Epithelial cell of proximal tubule (primary cell): ENCODE measurements around the gene RSPH3. TPM values are rescaled to one million over a fixed set of nuclear protein-coding genes. Genes with fewer than 3 reads are reported as not detected.

ENCODE experiments used
- DNase-seq: peaks from one replicate; pipeline ENCODE4 v3.0.0-alpha.2; 2011; ENCODE audit warnings: low read depth
- H3K4me3 ChIP-seq: 2 replicates; pipeline ENCODE4 v1.5.1; 2011; ENCODE audit warnings: low read depth, mild to moderate bottlenecking, low read length
- CTCF ChIP-seq: conservative IDR thresholded peaks from 2 replicates; pipeline ENCODE4 v1.5.1; 2012; ENCODE audit warnings: low read depth, mild to moderate bottlenecking, low read length
- total RNA-seq: library from RNA; depleted of rRNA; stranded (reverse); fragments of >200 nt; gene quantifications from 2 replicates; pipeline ENCODE4 v1.2.3, GENCODE V29; 2015

Gene RSPH3
- total RNA-seq, 1 donor from 2014 or later = 5.2 TPM

- no peak for TF ChIP-seq CTCF
- no peak for DNase-seq
Observed at GRCh38 chr6:159007510-159007909, 7.5 kb upstream of the RSPH3 start.

GRCh38 chr6:159005436-159005835, 5.4 kb upstream of the RSPH3 start:
- no peak overlapping the region for H3K4me3 ChIP-seq
- DNase-seq = no peak
- no peak for TF ChIP-seq CTCF

More at GRCh38 chr6:159007510-159007909, 7.5 kb upstream of the RSPH3 start:
- H3K4me3 ChIP-seq = no peak overlapping the region

- H3K4me3 ChIP-seq = no peak overlapping the region
- no peak for DNase-seq
Observed at GRCh38 chr6:159004592-159004991, 4.6 kb upstream of the RSPH3 start.

GRCh38 chr6:159002432-159003155, 2.6 kb upstream of the RSPH3 start:
- DNase-seq = no peak
- H3K4me3 ChIP-seq = no peak overlapping the region
- TF ChIP-seq CTCF = no peak

More at GRCh38 chr6:159004592-159004991, 4.6 kb upstream of the RSPH3 start:
- no peak for TF ChIP-seq CTCF

GRCh38 chr6:158999154-158999665, 792 bp downstream of the RSPH3 start:
- no peak for TF ChIP-seq CTCF
- DNase-seq = no peak
- peak overlapping the region; percentile 98 for H3K4me3 ChIP-seq

GRCh38 chr6:158996856-158997255, 3.1 kb downstream of the RSPH3 start:
- DNase-seq = no peak
- no peak for TF ChIP-seq CTCF
- no peak overlapping the region for H3K4me3 ChIP-seq

GRCh38 chr6:158993639-158994038, 6.4 kb downstream of the RSPH3 start:
- no peak for TF ChIP-seq CTCF
- DNase-seq = no peak
- H3K4me3 ChIP-seq = no peak overlapping the region
